GM12801 (cell line): ENCODE results near the gene SERPINB11.
"Not testable (repeated sequence)": the region's sequence is repeated elsewhere in the genome, so short reads cannot be mapped to it uniquely, and the experiment has no call there.

Experiments
- TF ChIP-seq, protein P1 (sequence below): IDR thresholded peaks from one replicate; pipeline ENCODE4 v1.5.1; 2011; ENCODE audit warnings: control low read depth; ENCODE audit not compliant: insufficient read length; ENCODE audit errors: extremely low read depth

Gene SERPINB11, protein sequence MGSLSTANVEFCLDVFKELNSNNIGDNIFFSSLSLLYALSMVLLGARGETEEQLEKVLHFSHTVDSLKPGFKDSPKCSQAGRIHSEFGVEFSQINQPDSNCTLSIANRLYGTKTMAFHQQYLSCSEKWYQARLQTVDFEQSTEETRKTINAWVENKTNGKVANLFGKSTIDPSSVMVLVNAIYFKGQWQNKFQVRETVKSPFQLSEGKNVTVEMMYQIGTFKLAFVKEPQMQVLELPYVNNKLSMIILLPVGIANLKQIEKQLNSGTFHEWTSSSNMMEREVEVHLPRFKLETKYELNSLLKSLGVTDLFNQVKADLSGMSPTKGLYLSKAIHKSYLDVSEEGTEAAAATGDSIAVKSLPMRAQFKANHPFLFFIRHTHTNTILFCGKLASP

DNA sequence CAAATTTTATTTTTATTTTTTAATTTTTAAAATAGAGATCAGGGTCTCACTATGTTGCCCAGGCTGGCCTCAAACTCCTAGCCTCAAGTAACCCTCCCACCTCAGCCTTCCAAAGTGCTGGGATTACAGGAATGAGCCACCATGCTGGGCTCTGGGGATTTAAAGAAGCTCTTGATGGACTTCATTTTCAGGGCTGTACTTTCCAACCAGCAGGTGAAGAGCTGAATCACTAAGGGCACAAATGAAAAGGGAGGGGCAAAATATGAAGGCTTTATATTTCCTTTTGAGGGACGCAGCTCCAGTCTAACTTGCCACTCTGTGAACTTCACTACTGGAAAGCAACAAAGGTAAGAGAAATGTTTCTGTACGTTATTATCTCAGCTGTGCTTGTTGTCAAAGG lies at the start of gene SERPINB11:
Gene SERPINB11, plus strand, starts transcription at position 301 of the 400 bp plus-strand sequence. CDS start 7,234 bp downstream, outside the sequence.
- TF ChIP-seq, protein P1, sequence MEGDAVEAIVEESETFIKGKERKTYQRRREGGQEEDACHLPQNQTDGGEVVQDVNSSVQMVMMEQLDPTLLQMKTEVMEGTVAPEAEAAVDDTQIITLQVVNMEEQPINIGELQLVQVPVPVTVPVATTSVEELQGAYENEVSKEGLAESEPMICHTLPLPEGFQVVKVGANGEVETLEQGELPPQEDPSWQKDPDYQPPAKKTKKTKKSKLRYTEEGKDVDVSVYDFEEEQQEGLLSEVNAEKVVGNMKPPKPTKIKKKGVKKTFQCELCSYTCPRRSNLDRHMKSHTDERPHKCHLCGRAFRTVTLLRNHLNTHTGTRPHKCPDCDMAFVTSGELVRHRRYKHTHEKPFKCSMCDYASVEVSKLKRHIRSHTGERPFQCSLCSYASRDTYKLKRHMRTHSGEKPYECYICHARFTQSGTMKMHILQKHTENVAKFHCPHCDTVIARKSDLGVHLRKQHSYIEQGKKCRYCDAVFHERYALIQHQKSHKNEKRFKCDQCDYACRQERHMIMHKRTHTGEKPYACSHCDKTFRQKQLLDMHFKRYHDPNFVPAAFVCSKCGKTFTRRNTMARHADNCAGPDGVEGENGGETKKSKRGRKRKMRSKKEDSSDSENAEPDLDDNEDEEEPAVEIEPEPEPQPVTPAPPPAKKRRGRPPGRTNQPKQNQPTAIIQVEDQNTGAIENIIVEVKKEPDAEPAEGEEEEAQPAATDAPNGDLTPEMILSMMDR = no peak

DNA sequence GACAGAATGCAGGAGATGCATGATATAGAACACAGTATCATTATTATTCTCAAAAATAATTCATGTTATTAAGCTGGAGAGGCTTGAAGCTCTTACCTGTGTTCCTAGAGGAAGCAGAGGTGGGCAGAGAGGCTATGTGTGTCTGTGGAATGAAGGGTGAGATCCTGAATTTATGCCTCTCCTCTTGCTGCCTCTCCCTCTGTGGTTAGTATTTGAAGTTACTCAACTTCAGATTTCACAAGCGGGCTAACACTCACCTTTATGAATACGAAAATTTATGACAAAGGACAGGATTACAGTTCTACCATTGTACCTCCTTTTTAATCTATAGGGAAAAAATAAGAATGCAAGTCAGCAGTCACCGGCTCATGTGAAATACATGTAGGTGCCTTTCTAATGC lies 41.0 kb upstream of the SERPINB11 start, which contains the start of gene SERPINB3:
Gene SERPINB3, minus strand, starts transcription at position 144 of the 400 bp plus-strand sequence. CDS start 677 bp downstream, outside the sequence.
- TF ChIP-seq, protein P1 = not testable (repeated sequence)

DNA sequence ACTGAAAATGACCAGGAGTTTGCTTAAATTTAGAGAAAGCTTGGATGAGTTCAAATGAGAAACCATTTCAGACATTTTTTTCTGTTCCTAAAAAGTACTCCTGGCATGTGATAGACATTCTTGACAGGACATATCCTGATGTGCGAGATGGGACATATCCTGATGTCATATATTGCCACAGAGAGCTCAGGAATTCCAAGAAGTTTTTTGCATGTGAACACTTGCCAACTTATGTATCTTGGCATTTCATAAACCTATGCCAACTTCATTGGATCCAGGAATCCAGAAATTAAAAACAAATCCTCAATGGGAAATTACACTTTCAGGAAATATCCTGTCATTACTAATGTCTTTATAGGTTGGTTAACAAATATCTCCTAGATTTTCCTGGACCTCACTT lies 38.2 kb upstream of the SERPINB11 start:
- TF ChIP-seq, protein P1 = no peak

DNA sequence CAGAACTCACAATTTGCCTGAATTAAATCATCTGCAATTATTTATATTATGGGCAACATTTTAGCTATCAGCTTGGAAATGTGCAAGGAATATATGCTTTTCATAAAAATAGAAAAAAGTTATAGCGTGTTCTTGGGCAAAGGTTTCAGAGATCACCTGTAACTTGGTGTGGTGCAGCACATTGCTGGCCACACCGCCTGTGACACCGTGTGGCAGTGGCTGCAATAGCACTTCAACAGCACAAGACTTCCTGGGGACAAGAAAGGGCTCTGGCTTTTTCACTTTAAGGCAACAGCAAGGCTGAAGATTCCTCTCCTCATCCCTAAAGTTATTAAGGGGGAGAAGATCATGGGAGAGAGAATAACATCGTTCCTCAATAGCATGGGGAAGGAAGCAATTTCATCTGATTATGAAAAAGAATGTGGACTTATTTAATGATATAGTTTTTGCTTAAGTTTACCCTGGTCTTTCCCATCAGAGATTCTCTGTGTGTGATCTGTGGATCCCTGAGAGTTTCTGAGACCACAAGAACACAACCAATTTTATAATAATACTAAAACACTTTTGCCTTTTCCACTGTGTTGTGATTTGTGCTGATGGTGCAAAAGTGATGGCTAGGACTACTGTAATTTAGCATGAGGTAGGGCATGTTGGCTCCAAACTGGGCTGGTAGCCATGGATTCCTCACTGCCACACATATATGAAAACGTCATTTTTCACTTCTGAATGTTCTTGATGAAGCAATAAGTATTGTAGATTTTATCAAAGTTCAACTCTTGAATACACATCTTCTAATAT lies 26.0 kb upstream of the SERPINB11 start:
- TF ChIP-seq, protein P1 = no peak

DNA sequence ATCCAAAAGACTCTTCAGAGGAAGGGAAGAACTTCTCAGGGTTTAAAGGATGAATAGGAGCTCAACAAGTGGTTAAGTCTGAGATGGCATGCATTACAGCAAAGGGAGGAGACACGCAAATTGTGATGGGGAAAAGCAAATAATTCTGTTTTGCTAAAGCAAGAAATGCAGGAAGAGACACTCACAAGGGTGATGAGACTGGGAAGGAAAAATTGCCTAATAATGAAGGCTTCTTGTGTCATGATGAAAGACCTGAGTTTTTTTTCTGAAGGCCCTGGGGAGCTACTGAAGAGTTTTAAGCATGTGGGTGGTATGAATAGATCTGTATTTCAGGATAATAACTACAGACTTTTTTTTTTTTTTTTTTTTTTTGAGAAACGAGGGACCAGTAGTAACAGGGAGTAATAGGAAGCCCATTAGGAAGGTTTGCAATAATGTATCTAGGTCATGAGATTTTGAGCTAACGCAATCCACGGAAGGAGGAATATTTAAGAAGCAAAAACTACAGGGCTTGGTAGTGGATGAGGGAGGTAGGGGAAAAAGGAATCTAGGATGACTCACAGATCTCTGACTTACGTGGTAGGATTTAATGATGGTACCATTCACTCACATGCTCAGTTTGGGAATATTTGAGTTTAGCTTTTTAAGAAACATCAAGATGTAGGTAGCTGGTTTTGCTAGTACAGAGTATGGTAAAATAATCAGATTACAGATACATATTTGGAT lies 25.1 kb upstream of the SERPINB11 start:
- TF ChIP-seq, protein P1 = no peak

DNA sequence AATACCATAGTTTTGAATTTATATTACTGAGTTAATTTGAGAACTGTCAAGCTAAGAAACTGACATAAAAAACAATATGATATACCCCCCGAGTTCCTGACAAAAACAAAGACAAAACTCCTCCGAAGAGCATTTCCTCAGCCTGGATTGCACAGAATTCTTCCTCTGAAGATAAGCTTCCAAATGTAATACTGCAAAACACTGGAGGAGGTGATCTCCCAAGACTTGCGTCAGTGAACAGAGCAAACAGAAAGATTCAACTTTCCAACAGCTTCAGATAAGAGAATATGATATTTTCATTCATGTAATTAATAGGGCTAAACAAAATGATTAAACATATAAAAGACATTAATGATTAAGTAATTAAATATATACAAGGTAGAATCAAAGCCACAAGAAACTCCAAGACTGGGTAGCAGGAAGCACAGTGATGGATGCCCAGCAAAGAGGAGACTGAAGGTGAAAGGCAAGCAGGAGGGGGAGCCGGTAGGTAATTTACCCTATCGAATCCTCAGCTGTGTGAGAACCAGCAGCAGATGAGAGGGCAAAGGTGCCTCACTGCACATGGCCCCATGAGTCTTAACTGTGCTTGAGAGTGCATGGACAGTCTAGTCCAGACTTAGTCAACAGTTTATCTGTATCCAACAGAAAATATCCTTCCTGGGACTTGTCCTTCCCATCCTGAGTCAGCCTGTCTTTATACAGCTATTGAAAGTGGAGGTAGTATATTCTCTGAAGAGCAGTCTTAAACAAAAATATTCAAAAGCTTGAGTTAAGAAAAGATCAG lies 22.7 kb upstream of the SERPINB11 start:
- TF ChIP-seq, protein P1 = no peak
